IMR-90 (cell line): Measurements from ENCODE around the gene NPR2. TPM values are rescaled to one million over a fixed set of nuclear protein-coding genes. Genes with fewer than 3 reads are reported as not detected.

Source experiments
- ATAC-seq: fragments of 200-7000 bp; cut with Tn5 transposase; 2 replicates; pipeline ENCODE4 v1.9.1; 2020; ENCODE audit warnings: low read depth, mild to moderate bottlenecking, moderate library complexity
- BruUV-seq: library from RNA; stranded (reverse); fragments of 400-500 nt; replicated peaks from 2 replicates; lab custom pipeline; 2021; lab: Mats Ljungman, UMichigan
- CTCF ChIA-PET: fragments of 300-600 bp; formaldehyde crosslinking; extraction: SDS; loops from one replicate; lab custom pipeline; 2021; ENCODE audit warnings: antibody characterized with exemption; lab: Yijun Ruan, JAX
- POLR2A ChIA-PET: fragments of 300-600 bp; sonication (Branson Sonifier 250); formaldehyde crosslinking; loops from one replicate; lab custom pipeline; 2022; ENCODE audit warnings: antibody characterized with exemption; ENCODE audit not compliant: unreplicated experiment; lab: Charles Lee
- DNase-seq: peaks from one replicate; pipeline ENCODE4 v3.0.0; 2013
- H2AFZ ChIP-seq: replicated peaks from 2 replicates; pipeline ENCODE3; 2013; ENCODE audit warnings: low read length, mild to moderate bottlenecking; ENCODE audit not compliant: poor library complexity
- H2AK5ac ChIP-seq: 2 replicates; pipeline ENCODE4 v1.6.1; 2013; ENCODE audit warnings: low read depth, low read length, inconsistent platforms
- H2AK9ac ChIP-seq: replicated peaks from 2 replicates; pipeline ENCODE3; 2013; ENCODE audit warnings: mild to moderate bottlenecking, low read depth, low read length, moderate library complexity; ENCODE audit not compliant: poor library complexity
- H2BK120ac ChIP-seq: 2 replicates; pipeline ENCODE4 v1.6.1; 2013; ENCODE audit warnings: low read depth, low read length, inconsistent platforms
- H2BK15ac ChIP-seq: 3 replicates; pipeline ENCODE4 v1.6.1; 2013; ENCODE audit warnings: low read depth, low read length, inconsistent platforms
- H2BK20ac ChIP-seq: 2 replicates; pipeline ENCODE4 v1.6.1; 2013; ENCODE audit warnings: low read depth, mild to moderate bottlenecking, inconsistent platforms, low read length, moderate library complexity
- H2BK5ac ChIP-seq: 2 replicates; pipeline ENCODE4 v1.6.1; 2013; ENCODE audit warnings: mild to moderate bottlenecking, low read depth, low read length, inconsistent platforms; ENCODE audit not compliant: poor library complexity, severe bottlenecking
- H3K14ac ChIP-seq: replicated peaks from 2 replicates; pipeline ENCODE4 v1.6.1; 2013; ENCODE audit warnings: low read depth, low read length, inconsistent platforms
- H3K18ac ChIP-seq: 2 replicates; pipeline ENCODE4 v1.6.1; 2013; ENCODE audit warnings: low read depth, low read length, control low read depth
- H3K23ac ChIP-seq: 2 replicates; pipeline ENCODE4 v1.6.1; 2013; ENCODE audit warnings: low read depth, low read length, inconsistent platforms
- H3K27ac ChIP-seq: 2 replicates; pipeline ENCODE4 v1.5.1; 2013; ENCODE audit warnings: mild to moderate bottlenecking, control low read depth, low read length; ENCODE audit not compliant: insufficient read depth
- H3K27me3 ChIP-seq: 2 replicates; pipeline ENCODE4 v1.6.1; 2013; ENCODE audit warnings: low read length; ENCODE audit not compliant: control insufficient read depth, insufficient read depth
- H3K36me3 ChIP-seq: 2 replicates; pipeline ENCODE4 v1.6.1; 2013; ENCODE audit warnings: low read length, mixed read lengths; ENCODE audit not compliant: control insufficient read depth, insufficient read depth
- H3K4ac ChIP-seq: 2 replicates; pipeline ENCODE4 v1.6.1; 2013; ENCODE audit warnings: low read depth, low read length, inconsistent platforms
- H3K4me1 ChIP-seq: 2 replicates; pipeline ENCODE4 v1.6.1; 2013; ENCODE audit warnings: low read length, mixed read lengths; ENCODE audit not compliant: control insufficient read depth, insufficient read depth
- H3K4me2 ChIP-seq: 2 replicates; pipeline ENCODE4 v1.6.1; 2013; ENCODE audit warnings: low read depth, mild to moderate bottlenecking, control low read depth, low read length, moderate library complexity
- H3K4me3 ChIP-seq: 2 replicates; pipeline ENCODE4 v1.5.1; 2013; ENCODE audit warnings: low read depth, mild to moderate bottlenecking, control low read depth, low read length, moderate library complexity; ENCODE audit not compliant: insufficient read depth
- H3K56ac ChIP-seq: 2 replicates; pipeline ENCODE4 v1.6.1; 2013; ENCODE audit warnings: low read length, inconsistent platforms; ENCODE audit not compliant: insufficient read depth; ENCODE audit errors: extremely low read depth
- H3K79me1 ChIP-seq, 2 experiments: 2 replicates each; pipeline ENCODE4 v1.6.1; 2013; ENCODE audit warnings: low read length in 2 of 2, inconsistent platforms in 1 of 2, low read depth in 1 of 2
- H3K9ac ChIP-seq: 2 replicates; pipeline ENCODE4 v1.6.1; 2013; ENCODE audit warnings: low read depth, low read length, control low read depth
- H3K9me1 ChIP-seq: 2 replicates; pipeline ENCODE4 v1.6.1; 2013; ENCODE audit warnings: low read length, inconsistent platforms; ENCODE audit not compliant: insufficient read depth
- H3K9me3 ChIP-seq: 2 replicates; pipeline ENCODE4 v1.6.1; 2013; ENCODE audit warnings: low read length; ENCODE audit not compliant: control insufficient read depth, insufficient read depth
- H4K20me1 ChIP-seq: 2 replicates; pipeline ENCODE4 v1.6.1; 2013; ENCODE audit warnings: low read length, inconsistent platforms; ENCODE audit not compliant: insufficient read depth
- H4K5ac ChIP-seq: 2 replicates; pipeline ENCODE4 v1.6.1; 2013; ENCODE audit warnings: mild to moderate bottlenecking, low read depth, low read length, control low read depth
- H4K8ac ChIP-seq, 2 experiments: 2 replicates each; pipeline ENCODE4 v1.6.1; 2013; ENCODE audit warnings: low read depth in 2 of 2, low read length in 2 of 2, control low read depth in 1 of 2, inconsistent platforms in 1 of 2
- H4K91ac ChIP-seq: 2 replicates; pipeline ENCODE4 v1.6.1; 2013; ENCODE audit warnings: low read depth, low read length, inconsistent platforms; ENCODE audit not compliant: insufficient read depth
- BHLHE40 ChIP-seq: fragments of 150-350 bp; IDR thresholded peaks from 2 replicates; pipeline ENCODE4 v1.6.1; 2016; ENCODE audit warnings: mild to moderate bottlenecking, low read depth, low read length
- CEBPB ChIP-seq: IDR thresholded peaks from 2 replicates; pipeline ENCODE4 v1.6.1; 2012; ENCODE audit warnings: low read depth, low read length, improper control_type of control experiment
- CHD1 ChIP-seq: IDR thresholded peaks from 2 replicates; pipeline ENCODE4 v1.6.1; 2012; ENCODE audit warnings: low read depth, low read length, improper control_type of control experiment
- FOS ChIP-seq: fragments of 150-350 bp; IDR thresholded peaks from 2 replicates; pipeline ENCODE4 v1.6.1; 2016; ENCODE audit warnings: low read depth, low read length
- MAFK ChIP-seq: IDR thresholded peaks from 2 replicates; pipeline ENCODE4 v1.6.1; 2012; ENCODE audit warnings: low read depth, low read length, improper control_type of control experiment
- MAZ ChIP-seq: IDR thresholded peaks from 2 replicates; pipeline ENCODE4 v1.6.1; 2012; ENCODE audit warnings: low read depth, mild to moderate bottlenecking, low read length, improper control_type of control experiment, moderate library complexity, borderline replicate concordance
- NFE2L2 ChIP-seq: fragments of 150-350 bp; IDR thresholded peaks from 2 replicates; pipeline ENCODE4 v1.6.1; 2016; ENCODE audit warnings: low read depth, mild to moderate bottlenecking, low read length
- POLR2A ChIP-seq: IDR thresholded peaks from 2 replicates; pipeline ENCODE4 v1.6.1; 2012; ENCODE audit warnings: mild to moderate bottlenecking, low read depth, low read length
- RCOR1 ChIP-seq: IDR thresholded peaks from 2 replicates; pipeline ENCODE4 v1.6.1; 2012; ENCODE audit warnings: mild to moderate bottlenecking, low read length, improper control_type of control experiment; ENCODE audit not compliant: insufficient replicate concordance
- USF2 ChIP-seq: fragments of 150-350 bp; IDR thresholded peaks from 2 replicates; pipeline ENCODE4 v1.6.1; 2017; ENCODE audit warnings: mild to moderate bottlenecking, antibody characterized with exemption, low read length, low read depth
- WGBS, 2 experiments: methylation state at CpG; one replicate each; pipeline versions ENCODE4 v1.1.5 to v1.1.7; 2013; ENCODE audit warnings: missing lambda C conversion rate in 2 of 2; ENCODE audit not compliant: insufficient read length in 1 of 2; ENCODE audit errors: extremely low coverage in 2 of 2; 5-methylcytosine and 5-hydroxymethylcytosine counted together
- dilution Hi-C: fragments of 300-500 bp; cut with HindIII; formaldehyde crosslinking; loops from one replicate; pipeline ENCODE4 v1.14.3; 2018; ENCODE audit warnings: low sequenced_read_pairs; ENCODE audit not compliant: unreplicated experiment
- in situ Hi-C: fragments of 300-500 bp; cut with MboI; formaldehyde crosslinking; loops from 3 replicates; pipeline ENCODE4 v1.14.3; 2019; ENCODE audit warnings: low sequenced_read_pairs, inconsistent platforms, mixed read lengths
- intact Hi-C: fragments of 100-400 bp; cut with micrococcal nuclease; formaldehyde crosslinking; loops from 2 replicates; pipeline ENCODE4 v1.10.0; 2022
- polyA plus RNA-seq, 3 experiments: library from polyadenylated mRNA; depleted of rRNA; stranded (reverse); fragments of >200 nt; gene quantifications; 2 replicates each; pipeline ENCODE4 v1.2.3, GENCODE V29; 2012; ENCODE audit warnings: low replicate concordance in 1 of 3
- total RNA-seq: library from RNA; depleted of rRNA; stranded (reverse); fragments of >200 nt; gene quantifications from 2 replicates; pipeline ENCODE4 v1.2.3, GENCODE V29; 2012

NPR2 gene
- total and polyA plus RNA-seq, 2 of the 4 experiments (the other 2 are of a cell fraction) = 5.2 to 35.7 TPM

- no peak overlapping the region for H4K8ac ChIP-seq
- H2AK5ac ChIP-seq = no peak overlapping the region
- H3K4ac ChIP-seq = no peak overlapping the region
- H3K9ac ChIP-seq = no peak overlapping the region
- H3K4me1 ChIP-seq = no peaks in the 10 kb centered on the region
- H3K23ac ChIP-seq = no peak overlapping the region
- no peak overlapping the region for H2BK15ac ChIP-seq
- WGBS, 2 experiments = no CpG with 5 or more reads among the region's 2 CpGs
- H3K27me3 ChIP-seq = peaks cover 3% of the 10 kb centered on the region
- no peak overlapping the region for H4K91ac ChIP-seq
- TF ChIP-seq CHD1 = no peak
- TF ChIP-seq RCOR1 = no peak
- TF ChIP-seq MAFK = no peak
- no peak for TF ChIP-seq CEBPB
- TF ChIP-seq NFE2L2 = no peak
- TF ChIP-seq POLR2A = no peak
- TF ChIP-seq FOS = no peak
- no peak for TF ChIP-seq USF2
- TF ChIP-seq MAZ = no peak
- no peak for TF ChIP-seq BHLHE40
- no peaks in the 10 kb centered on the region for H3K79me1 ChIP-seq
- CTCF ChIA-PET = interaction anchor here (0.7 kb wide), 2 partner anchors 119 to 197 kb away, joined by 3 read pairs; no protein-coding TSS in a partner anchor
- POLR2A ChIA-PET = no interaction called here
- no peak overlapping the region for H3K4me2 ChIP-seq
- DNase-seq (no peak), ATAC-seq (no peak)
- H2BK20ac ChIP-seq = no peak overlapping the region
- H3K14ac ChIP-seq = no peak overlapping the region
- no peaks in the 10 kb centered on the region for H4K20me1 ChIP-seq
- H2AFZ ChIP-seq = no peak overlapping the region
- no peak overlapping the region for H2AK9ac ChIP-seq
- no peaks in the 10 kb centered on the region for H3K9me1 ChIP-seq
- no peak overlapping the region for H3K27ac ChIP-seq
- no peak overlapping the region for H2BK120ac ChIP-seq
- dilution Hi-C loops = no loop called here
- H2BK5ac ChIP-seq = no peak overlapping the region
- no peak overlapping the region for H3K56ac ChIP-seq
- no TSS peak for BruUV-seq
- no peak overlapping the region for H3K4me3 ChIP-seq
- in situ Hi-C loops = no loop called here
- H4K5ac ChIP-seq = no peak overlapping the region
- no peaks in the 10 kb centered on the region for H3K9me3 ChIP-seq
- H3K18ac ChIP-seq = no peak overlapping the region
- H3K36me3 ChIP-seq = no peaks in the 10 kb centered on the region
- intact Hi-C loops = no loop called here
Observed at GRCh38 chr9:35763181-35763580, 28.2 kb upstream of the NPR2 start.
